HG03066 (cell line): ENCODE measurements around the gene ALDH4A1.
"Not testable (repeated sequence)": the region's sequence is repeated elsewhere in the genome, so short reads cannot be mapped to it uniquely, and the experiment has no call there.

Source experiments
- ATAC-seq: cut with Tn5 transposase; IDR thresholded peaks from one replicate; pipeline ENCODE4 v1.9.1; 2021; ENCODE audit warnings: low read depth; ENCODE audit not compliant: unreplicated experiment

ALDH4A1 gene

DNA sequence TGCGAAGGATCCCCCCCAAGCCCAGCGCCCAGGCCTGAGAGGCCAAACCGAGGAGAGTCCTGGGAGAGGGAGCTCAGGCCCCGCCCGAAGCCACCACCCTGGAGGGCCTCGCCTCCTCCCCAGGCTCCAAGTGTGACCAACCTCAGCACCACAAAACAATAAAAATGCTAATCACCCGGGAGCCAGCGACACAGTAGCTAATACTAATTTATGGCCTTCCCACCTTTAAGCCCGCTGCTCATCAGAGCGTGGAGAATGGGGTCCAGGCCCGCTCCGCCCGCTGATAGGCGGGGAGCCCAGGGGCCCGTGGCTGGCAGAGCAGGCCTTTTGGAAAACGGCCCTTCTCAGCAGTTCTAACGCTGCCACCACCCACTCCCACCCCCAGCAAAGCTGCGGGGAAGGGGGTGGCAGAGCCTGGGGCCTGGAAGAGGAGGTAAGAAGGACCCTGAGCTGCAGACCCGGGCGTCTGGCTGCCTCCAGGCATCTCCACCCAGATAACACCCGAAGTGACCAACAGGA, 22.5 kb downstream of the ALDH4A1 start:
- no peak for ATAC-seq

DNA sequence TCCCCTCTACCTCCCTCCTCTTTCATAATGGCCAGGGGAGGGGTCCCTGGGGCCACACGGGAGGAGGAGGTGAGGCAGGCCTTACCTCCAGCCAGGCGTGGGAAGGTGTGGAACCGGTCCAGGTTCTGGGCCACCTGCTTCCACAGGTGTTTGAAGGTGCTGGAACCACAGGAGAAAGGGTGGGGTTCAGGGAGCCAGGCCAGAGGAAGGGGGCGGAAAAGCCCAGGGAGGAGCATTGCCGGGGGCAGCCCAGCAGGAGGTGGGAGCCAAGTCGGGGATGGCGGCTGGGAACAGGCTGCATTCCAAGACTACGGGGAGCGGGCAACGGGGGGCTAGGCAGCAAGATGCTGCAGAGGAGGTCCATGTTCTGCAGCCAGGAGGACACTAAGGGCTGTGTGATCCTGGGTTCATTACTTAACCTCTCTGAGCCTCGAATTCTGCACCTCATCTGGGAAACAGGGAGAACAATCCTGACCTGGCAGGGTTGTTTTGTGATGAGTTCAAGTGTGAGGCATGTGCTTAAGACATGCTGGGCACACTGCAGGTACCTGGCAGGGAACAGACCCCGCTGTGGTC, 23.1 kb downstream of the ALDH4A1 start:
- no peak for ATAC-seq

DNA sequence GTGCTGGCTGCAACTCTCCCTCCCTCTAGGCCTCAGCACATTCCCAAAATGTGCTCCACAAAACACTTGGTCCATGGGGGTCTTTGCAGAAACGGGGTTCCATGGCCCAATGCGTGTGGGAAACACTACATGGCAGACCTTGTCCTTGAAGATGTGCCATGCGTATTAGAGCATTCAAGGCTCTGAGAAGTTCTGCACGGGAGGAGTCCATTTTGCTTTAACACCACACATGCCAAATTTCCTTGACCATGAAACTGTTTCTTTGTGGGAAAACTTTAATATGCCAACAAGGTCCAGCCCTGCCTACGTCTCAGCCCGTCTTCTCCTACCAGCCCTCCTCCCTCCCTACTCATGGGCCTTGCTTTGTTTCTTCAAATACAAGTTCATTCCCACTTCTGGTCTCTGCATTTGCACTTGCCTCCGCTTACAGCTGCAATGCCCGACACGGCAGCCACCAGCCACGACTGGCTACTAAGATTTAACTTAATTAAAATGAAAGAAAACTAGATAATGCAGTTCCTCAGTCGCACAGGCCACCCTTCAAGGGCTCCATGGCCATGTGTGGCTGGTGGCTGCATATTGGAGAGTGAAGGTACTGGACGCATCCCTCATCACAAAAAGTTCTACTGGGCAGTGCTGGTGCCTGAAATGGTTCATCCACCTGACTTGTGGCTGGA, 23.7 kb downstream of the ALDH4A1 start:
- no peak for ATAC-seq

DNA sequence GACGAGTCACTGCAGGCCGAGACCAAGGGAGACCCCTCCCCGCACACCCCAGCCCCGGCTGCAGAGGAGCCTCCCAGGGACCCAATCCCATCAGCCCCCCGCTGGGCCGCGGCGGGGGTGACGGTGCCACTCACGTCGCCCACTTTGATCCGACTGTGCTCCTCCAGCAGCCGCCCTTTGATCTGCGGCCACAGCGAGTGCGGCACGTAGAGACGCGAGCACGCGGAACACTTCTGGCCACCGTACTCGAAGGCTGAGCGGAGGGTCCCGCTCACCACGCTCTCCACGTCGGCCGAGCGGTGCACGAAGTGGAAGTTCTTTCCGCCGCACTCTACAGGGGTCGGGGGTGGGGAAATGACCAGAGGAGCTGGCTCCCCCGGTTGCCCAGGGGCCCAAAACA, 25.1 kb downstream of the ALDH4A1 start:
- no peak for ATAC-seq

DNA sequence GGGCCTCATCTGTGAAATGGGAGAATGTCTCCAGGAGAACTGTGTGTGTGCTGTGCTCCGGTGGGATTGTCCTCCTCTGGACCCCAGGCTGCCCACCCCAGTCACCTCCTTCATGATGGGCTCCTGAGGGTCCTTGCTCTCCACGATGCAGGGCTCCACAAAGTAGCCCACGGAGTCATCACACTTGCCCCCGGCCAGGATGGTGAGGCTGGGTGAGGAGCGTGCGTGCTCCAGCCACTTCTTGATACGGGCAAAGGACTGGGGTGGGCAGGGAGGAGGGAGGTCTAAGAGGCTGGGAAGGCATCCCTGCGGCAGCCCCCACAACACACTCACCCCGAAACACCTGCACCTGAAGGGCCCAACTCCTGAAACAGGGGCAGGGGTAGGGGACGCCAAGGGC, 26.1 kb downstream of the ALDH4A1 start:
- ATAC-seq, result no peak

DNA sequence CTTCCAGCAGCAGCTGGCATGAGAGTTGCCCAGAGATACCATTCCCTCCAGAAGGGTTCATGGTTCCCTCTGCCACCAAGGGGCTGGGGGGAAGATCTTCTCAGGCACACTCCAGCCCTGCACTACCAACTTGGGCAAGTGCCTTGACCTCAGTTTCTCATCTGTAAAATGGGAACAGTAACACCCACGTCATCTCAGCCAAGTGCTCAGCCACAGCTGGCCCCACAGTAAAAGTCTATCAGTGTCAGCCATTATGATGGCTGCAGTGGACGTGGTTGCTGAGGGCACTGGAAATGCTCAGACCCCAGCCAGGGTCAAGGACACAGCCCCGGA, 26.6 kb downstream of the ALDH4A1 start:
- ATAC-seq, result no peak

DNA sequence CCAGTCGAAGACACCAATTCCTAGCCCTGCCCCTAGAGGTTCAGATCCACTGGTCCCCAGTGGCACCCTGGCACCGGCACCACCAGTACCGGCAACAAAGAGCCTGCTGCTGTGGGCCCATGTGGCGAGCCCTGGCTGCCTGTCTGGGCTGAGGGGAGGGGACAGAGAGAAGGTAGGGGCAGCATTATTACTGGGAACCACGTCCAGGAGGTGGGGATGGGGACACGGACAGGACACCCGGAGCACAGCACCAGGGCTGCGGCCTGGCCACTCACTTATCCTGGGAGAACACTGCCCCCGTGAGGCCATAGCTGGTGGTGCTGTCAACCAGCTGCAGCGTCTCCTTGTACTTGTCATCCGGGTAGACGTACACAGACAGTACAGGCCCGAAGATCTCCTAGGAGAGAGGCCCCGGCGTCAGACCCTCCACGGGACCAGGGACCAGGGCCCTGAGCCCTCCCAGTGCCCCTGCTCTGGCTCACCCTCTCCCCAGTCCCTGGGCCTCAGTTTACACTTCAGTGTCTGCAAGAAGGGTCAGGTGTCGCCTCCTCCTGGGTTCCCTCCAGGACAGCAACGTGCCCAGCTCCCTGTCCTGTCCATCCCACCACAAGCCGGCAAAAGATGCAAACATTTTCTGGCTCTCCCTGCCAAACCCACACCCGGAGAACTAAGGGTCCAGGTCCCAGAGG, 27.1 kb downstream of the ALDH4A1 start:
- no peak for ATAC-seq

DNA sequence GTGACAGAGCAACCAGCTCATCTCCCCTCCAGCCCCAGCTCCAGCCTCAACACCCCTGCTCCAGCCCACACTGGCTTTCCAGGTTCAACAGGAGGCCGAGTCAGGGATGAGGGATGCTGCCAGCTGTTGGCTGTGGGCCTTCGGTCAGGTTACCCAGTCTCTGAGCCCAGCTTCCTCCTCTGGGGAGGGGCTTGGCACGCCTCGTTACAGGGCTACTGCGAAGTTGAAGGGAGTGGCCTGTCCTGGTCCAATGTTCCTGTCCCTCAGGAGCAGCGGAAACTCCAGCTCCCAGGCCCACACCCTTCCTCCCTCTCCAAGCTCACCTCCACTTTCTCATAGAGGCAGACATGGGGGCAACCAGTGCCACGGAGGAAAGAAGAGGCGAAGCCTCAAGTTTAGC, 27.8 kb downstream of the ALDH4A1 start:
- no peak for ATAC-seq

DNA sequence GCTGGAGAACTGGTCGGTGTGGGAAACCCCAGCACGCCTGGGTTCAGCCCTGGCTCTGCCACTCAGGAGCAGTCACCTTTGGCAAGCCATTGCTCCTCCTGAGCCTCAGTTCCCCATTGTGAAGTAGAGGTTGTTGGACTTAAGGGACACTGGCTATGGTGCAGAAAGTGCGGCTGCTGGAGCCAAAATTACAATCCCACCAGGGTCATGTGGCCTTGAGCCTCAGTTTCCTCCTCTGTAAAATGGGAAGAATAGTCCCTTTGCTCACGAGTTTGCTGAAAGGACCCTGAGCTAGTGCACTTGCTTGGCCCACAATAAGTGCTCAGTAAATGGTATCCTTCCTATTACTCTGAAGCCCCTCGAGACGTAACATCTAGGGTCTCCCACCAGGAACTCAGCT, 28.3 kb downstream of the ALDH4A1 start:
- ATAC-seq, result no peak

DNA sequence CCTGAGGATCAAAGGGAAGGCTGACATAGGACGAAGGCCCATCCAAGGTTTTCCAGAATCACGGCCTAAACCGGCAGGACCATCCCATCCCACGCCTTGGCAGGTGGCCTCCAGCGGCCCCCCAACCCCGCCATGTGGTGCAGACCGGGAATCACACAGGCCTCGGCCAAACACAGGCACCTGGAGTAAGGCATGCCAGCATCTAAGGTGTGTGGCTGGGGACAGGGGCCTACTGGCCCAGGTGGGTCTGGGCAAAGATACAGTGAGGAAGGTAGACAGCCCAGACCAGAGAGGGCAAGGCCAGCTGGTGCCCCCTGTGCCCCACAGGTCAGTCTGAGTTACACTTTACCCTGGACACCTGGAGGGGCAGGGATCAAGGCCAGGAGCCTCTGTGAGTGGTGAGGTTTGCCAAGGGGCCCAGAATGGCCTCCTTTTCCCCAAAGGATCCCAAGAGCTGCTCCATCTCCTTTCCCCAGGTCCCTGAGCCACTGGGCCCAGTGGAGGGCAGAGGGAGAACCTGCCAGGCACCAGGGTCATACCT, 30.2 kb downstream of the ALDH4A1 start:
- ATAC-seq, result no peak

DNA sequence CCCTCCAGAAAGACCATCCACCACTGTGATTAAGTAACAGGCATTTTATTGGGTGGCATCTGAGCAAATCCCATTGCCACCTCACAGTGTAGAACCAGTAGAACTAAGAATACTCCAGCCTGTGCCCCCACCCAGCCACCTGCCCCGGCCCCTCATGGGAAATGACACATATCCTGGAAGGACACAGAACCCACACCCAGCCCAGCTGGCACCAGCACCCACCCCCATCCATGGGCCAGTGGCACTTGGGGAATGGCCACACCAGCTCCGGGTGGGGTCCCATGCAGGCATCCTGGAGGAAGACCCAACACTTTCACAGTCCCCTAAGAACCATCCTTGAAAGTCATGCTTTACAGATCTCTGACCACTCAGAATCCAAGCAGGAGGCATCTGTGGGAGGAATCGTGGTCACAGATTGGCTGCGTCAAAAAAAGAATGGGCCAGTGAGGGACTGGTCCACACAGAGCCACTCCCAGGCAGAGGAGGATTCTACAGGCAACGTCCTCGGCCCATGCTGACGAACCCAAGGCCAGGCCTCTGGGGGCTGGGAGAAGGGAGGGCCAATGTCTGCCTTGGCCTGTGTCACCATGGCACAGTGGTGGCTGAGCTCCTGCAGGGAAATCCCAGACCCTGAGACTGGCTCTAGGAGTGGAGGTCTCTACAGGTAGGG, 30.8 kb downstream of the ALDH4A1 start:
- no peak for ATAC-seq

DNA sequence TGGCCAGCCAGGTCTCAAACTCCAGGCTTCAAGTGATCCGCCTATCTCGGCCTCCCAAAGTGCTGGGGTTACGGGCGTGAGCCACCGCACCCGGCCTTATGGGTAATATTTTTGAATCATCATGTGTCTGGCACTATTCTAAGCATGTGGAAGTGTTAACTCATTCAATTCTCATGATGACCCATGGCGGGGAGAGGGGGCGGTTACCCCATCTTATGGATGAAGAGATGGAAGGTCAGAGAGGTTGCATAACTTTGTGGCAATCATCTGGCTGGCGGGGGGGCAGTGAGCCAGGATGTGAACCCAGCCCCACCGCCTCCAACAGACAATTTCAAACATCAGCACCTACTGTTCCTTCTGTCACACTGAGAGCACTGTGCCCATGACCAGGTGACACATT, 31.4 kb downstream of the ALDH4A1 start:
- no peak for ATAC-seq

DNA sequence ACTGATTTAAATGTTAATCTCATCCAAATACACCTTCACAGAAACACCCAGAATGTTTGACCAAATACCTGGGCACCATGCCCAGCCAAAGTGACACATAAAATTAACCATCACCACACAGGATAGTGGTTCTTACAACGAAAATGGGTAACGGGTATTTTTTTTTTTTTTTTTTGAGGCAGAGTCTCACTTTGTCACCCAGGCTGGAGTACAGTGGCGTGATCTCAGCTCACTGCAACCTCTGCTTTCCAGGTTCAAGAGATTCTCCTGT, 31.8 kb downstream of the ALDH4A1 start:
- not testable (repeated sequence) for ATAC-seq

DNA sequence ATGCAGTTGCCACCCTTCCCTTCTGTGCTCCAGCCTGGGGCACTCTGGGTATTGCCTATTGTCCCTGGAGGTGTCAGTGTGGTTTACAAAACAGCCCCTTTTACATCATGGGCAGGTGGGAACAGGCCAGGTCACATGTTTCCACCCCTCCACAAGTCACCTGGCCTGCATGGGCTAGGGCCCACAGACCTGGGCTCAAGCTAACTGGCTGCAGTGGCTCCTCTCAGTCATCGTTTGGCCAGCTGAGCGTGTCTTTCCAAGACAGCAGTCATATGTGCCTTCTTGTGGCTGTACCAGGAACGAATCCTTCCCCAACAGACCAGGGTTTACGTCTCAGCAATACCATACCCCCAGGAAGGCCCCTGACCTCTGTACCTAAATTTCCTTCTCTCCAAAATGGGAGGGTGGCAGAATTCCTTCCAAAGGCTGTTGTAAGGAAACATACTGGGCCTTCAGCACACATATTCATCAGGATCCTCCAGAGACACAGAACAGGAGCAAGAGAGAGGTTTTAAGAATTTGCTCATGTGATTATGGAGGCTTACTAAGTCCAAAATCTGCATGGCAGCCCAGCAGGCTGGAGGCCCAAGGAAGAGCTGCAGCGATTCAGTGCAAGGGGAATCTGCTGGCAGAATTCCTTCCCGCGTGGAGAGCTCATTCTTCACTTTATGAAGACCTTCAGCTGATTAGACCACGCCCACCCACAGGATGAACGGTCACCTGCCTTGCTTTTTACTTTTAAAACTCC, 32.3 kb downstream of the ALDH4A1 start:
- no peak for ATAC-seq

DNA sequence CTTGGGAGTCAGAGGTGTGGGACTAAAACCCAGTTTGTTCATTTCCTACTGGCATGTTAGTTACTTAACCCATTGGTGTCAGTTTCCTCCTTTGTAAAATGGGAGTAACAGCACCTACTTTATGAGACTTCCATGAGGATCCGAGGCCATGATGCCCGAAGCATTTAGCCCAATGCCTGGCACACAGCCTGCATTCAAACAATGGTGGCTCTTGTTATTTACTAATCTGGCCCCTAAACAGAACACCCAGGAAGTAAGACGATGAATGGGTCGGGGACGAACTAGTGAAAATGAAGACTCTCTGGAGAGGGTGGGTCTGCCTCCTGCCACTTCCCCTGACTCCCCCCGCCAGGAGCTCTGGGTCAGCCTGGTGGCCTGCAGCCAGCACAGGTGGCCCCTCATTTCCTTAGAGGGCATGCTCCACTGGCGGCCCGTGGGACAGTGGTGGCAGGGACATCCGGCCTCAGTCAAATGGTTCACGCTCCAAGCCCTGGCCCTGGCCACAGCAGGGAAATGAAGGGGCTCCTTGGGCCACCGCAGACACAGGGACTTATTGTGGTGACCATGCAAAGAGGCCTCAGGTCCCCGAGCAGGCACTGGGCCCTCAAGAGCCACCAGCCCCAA, 33.4 kb downstream of the ALDH4A1 start:
- ATAC-seq, result no peak

DNA sequence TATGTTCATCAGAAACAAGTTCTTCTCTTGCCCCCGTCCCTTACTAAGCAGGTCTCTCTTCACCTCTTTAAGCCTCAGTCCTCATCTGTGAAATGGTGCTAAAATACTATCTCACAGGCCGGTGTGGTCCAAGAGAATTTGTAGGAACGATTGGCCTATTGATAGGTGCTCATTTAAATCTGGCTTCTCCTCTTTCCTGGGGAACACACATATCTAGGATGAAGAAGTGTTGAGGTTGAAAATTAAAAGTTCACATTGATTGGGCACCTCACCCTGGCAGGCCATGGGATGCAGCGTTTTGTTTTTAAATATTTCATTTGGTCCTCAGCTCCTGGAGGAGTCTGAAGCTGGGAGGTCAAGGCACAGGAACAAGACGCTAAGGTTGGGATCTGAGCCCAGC, 34.0 kb downstream of the ALDH4A1 start:
- ATAC-seq, result no peak

DNA sequence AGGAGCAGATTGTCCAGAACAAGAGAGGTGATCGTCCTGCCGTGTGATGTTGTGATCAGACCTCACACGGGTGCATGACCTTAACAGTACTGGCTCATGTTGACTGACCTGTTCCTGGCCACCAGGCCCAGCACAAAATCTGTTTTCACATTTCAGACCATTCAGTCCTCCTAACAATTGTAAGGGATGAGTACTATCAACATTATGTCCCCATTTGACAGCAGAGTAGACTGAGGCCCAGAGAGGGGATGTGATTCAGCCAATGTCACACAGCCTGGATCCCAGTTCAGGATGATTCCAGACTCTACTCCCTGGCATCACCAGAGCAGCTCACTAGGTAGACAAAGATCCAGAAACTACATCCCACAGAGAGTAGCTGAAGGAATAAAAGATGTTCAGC, 35.5 kb downstream of the ALDH4A1 start:
- ATAC-seq, result no peak

DNA sequence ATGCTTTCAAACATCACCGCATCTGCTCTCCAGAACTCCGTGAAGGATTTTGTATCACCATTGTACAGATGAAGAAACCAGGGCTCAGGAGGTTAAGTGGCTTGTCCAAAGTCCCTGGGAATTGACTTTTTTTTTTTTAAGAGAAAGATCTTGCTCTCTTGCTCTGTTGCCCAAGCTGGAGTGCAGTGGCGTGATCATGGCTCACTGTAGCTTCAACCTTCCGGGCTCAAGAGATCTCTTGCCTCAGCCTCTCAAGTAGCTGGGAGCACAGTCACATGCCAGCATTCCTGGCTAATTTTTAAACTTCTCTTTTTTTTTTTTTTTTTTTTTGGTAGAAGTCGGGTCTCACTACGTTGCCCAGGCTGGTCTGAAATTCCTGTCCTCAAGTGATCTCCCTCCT, 36.0 kb downstream of the ALDH4A1 start:
- no peak for ATAC-seq

DNA sequence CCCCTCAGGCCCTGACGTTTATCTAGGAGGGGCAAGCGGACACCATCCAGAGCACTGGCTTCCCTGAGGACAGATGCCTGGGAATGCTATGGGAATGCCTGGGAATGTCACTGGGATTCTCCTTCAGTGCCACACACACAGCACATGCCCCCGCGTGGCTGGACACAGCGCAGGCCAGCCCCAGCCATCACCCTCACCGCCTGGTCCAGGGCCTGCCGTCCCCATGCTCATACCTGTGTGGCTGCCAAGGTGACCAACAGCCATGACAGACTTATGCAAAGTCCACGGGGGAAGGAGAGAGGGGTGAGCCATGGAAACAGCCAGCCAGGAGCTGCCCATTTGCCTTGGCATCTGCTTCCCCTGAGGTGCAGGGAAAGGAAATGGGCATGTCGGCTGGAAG, 37.2 kb downstream of the ALDH4A1 start:
- no peak for ATAC-seq

DNA sequence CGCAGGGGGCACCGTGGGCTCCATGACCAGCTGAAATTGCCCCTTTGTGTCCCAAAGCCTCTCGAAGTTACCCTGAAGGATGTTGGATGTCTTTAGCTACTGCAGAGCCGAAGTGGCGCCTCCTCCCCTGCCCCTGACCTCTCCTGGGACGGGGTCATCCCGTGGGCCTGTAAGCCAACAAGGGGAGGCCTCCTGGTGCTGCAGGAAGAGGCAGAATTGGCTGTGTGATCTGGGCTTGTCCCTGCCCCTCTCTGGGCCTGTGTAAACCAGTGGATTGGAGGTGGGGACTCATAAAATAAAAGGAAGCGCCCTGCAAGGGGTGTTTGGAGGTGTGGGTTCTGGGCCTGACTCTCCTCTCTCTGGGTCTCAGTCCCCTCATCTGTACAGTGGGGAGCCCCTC, 40.8 kb downstream of the ALDH4A1 start:
- ATAC-seq, result no peak
